GM21528 (cell line): ENCODE data around the gene YIF1B.

Source experiments
- ATAC-seq: cut with Tn5 transposase; IDR thresholded peaks from one replicate; pipeline ENCODE4 v1.9.1; 2021; ENCODE audit warnings: mild to moderate bottlenecking, moderate library complexity; ENCODE audit not compliant: unreplicated experiment, low FRiP score

Gene YIF1B

DNA sequence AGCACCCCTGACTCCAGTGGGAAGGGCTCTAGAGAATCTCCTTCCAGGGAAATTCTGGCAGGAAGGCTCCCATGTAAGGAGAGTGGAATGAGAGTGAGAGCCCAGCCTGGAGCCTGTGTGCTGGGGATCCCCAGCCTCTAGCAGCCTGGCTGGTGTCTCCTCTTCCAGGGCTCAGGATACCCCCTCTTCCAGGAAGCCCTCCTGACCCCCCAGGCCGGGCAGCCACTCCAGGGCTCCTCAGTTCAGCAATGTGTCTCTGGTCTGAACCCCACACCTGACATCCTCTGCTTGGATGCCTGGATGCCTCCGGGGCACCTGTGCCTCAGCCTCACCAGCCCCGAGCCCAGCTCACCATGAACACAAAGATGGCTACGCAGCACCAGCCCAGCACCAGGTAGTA is 8.7 kb downstream of the YIF1B start:
- no peak for ATAC-seq

DNA sequence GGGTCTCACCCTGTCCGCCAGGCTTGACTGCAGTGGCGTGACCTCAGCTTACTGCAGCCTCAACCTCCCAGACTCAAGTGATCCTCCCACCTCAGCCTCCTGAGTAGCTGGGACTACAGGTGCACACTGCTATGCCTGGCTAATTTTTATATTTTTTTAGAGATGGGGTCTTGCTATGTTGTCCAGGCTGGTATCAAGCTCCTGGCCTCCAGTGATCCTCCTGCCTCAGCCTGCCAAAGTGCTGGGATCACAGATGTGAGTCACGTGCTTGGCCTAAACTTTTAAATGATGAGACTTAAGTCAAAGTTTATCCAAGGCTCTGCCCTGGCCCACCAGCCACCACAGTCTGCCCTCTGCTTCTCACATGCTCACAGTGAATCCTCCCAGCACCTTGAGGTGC is 9.5 kb downstream of the YIF1B start:
- no peak for ATAC-seq

DNA sequence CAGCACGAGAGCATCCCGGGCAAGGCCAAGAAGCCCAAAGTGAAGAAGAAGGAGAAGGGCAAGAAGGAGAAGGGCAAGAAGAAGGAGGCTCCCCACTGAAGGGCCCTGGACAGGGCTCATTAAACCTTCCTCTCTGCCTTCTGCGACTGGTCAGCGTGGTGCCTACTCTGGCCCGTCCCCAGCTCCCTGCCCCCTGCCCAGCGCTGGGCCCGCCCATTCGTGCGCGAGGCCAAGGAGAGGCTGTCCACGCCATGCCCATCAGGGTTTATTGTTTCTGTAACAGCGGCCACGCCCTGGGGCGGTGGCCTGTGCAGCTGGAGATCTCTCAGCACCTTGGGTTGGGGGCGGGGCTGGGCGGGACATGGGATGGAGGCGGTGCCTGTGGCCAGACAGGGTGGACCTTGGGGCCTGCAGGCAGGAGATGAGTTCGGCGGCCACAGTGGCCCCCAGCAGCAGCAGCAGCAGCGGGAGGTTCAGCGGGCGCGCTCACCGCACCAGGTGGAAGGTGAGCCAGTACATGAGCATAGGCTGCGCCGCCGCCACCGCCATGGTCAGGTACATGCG is 10.8 kb downstream of the YIF1B start:
- no peak for ATAC-seq

DNA sequence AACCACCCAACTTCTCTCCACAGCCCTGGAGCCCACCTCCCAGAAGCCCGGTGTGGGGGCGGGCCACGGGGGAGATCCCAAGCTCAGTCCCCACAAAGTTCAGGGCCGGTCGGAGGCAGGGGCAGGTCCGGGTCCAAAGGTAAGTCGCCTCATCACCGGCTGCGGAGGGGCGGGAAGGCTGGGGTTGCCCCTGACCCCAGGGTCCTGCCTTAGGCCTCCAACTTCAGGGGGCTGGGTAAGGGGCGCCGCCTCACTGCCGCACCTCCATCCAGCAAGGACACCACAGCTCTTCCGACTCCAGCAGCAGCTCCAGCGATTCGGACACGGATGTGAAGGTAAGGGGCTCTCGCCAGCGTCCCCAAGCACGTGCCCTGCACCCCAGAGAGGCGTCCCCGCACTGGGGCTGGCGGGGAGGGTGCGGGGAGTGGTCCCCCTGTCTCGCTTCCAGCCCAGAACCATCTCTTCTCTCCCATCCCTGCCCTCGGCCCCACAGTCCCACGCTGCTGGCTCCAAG is 11.3 kb downstream of the YIF1B start:
- no peak for ATAC-seq

DNA sequence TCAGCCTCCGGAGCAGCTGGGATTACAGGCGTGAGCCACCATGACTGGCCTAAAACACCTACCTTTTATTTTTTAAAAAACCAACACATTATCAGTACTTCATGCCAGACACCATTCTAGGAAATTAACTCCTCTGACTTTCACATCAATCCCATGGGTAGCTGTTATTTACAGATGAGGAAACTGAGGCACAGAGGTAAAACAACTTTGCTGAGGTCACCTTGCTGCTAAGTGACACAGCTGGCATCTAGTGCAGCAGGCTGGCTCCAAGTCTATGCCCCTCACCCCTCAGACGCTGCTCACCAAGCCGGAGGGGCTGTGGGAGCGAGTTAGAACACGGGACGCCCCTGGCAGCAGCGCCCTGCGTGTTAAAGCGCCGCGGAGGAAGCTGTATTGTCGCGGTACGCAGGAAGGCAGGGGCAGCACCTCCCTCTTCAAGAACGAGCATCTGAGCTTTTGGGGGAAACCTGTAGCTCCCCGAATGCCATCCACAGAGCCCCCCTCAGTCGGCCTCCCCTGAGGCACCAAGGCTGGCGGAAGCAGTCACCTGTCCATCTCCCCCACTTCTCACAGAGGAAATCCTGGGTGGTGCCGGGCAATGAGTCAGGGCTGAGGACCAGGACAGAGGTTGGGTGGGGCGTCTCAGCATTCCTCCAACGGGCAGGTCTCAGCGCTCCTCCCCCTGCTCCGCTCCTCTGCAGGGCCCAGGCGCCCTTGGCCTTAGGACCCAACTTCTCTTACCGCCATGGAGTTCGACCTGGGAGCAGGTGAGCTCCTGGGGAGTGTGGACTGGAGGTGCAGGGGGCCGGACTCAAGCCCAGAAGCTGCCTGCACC is 12.0 kb downstream of the YIF1B start, which contains the start of gene C19orf33:
Gene C19orf33 (plus strand): TSS at position 735 of the 835 bp plus-strand sequence. CDS start 11 bp downstream, at position 746.
- ATAC-seq: no peak

DNA sequence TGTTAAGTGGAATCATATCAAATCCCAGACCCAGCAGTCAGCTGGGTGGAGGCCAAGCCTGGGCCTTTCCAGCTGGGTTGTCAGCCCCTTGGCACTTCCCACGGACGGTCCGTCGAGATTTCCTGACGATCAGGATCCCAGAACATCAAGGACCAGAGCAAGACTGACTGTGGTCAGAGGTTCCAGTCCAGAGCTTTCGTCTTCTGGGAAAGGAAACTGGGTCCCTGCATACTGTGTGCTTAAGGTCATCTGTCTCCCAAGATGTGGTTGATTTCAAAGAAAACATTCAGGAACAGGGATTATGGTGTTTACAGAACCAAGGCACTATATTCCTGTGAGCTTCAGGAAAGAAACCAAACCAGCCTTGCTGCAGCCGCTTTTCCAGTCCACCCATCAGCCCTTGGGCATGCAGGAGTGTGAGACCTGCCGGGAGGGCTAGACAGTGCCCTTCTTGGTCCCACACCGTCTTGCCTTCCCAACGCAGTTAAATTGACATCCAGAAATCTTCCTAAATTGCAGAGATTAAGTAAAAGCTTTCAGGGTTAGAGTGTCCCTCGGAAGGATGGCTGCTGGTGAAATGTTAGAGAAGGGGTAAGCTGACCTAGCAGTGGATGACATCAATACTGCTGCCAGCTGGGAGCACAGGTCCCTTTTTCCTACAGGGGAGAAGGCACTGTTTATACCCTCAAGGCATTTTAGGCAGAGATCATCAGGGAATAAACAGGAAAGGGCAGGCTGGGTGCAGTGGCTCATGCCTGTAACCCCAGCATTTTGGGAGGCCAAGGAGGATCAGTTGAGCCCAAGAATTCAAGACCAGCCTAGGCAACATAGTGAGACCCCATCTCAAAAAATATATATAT is 16.7 kb downstream of the YIF1B start:
- ATAC-seq: no peak

DNA sequence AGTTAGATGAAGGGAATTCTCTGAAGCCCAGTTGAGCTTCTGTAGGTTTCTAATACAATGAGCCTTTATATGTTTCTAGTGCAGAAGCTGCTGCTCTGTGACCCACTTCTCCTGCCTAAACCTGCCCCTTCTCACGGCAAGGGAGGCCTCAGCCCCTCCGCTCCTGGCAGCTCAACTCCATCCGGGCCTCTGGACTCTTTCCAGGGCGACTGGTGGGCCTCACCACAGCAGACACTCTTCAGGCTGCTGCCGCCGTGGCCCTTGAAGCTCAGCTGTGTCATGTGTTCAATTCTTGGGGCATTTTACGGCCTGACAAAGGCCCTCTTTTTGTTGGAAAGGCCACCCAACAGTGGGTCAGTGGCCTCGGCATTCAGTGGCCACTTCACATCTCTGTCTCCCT is 21.7 kb downstream of the YIF1B start:
- no peak for ATAC-seq

DNA sequence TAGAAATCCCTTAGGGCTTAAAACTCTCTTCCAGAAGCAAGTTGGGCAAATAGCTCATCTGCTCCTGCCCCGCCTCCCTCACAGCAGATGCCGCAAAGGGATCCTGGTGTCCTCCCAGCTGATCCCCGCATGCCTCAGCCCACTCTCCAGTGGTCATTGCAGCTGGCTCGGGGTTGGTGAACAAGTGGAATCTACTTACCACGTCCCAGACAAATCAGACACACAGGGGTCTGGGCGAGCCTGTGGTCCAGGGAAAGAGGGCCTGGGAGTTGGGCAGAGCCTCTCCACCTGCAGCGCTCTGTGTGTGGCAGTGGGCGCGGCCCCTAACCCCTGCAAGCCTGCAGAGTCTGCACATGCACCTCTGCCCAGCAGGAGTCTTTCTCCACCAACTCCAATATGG is 22.5 kb downstream of the YIF1B start:
- ATAC-seq: no peak

DNA sequence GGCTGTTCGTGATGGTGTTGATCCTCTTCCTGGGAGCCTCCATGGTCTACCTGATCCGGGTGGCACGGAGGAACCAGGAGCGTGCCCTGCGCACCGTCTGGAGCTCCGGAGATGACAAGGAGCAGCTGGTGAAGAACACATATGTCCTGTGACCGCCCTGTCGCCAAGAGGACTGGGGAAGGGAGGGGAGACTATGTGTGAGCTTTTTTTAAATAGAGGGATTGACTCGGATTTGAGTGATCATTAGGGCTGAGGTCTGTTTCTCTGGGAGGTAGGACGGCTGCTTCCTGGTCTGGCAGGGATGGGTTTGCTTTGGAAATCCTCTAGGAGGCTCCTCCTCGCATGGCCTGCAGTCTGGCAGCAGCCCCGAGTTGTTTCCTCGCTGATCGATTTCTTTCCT is 23.9 kb downstream of the YIF1B start:
- no peak for ATAC-seq

DNA sequence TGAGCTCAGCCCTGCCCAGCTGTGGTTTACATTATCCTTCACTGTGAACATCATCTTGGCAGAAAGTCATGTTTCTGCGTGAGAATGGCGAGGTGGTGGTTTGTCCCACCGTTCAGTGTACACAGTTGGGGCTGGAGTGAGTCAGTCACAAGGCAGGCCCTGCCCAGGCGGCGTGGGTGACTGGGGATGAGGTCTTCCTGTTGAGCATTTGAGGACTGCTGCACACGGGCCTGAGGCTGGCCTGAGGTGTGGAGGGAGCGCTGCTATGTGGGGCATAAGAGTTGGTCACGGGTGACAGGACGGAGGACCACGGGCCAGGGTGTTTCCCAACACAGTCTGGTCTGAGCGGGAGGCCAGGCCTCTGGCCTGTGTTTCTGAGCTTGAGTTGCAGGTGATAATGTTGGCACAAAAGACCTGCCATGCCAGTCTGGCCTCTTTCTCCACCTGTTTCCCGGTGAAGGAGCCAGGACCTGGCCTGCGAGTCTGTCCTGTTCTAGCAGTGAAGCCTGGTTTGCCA is 25.1 kb downstream of the YIF1B start:
- ATAC-seq: no peak

DNA sequence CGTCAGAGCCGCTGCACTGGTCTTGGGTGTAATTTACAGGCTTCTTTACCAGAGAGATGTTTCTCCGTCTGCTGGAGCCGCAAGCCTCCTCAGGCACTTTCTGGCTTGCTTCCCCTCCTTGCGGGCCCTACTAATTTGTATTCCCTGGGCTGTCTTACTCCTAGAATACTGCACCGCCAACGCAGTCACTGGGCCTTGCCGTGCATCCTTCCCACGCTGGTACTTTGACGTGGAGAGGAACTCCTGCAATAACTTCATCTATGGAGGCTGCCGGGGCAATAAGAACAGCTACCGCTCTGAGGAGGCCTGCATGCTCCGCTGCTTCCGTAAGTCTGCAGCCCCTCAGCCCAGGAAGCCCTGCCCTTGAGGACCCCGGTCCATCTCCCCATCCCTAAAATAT is 25.8 kb downstream of the YIF1B start:
- ATAC-seq: no peak

DNA sequence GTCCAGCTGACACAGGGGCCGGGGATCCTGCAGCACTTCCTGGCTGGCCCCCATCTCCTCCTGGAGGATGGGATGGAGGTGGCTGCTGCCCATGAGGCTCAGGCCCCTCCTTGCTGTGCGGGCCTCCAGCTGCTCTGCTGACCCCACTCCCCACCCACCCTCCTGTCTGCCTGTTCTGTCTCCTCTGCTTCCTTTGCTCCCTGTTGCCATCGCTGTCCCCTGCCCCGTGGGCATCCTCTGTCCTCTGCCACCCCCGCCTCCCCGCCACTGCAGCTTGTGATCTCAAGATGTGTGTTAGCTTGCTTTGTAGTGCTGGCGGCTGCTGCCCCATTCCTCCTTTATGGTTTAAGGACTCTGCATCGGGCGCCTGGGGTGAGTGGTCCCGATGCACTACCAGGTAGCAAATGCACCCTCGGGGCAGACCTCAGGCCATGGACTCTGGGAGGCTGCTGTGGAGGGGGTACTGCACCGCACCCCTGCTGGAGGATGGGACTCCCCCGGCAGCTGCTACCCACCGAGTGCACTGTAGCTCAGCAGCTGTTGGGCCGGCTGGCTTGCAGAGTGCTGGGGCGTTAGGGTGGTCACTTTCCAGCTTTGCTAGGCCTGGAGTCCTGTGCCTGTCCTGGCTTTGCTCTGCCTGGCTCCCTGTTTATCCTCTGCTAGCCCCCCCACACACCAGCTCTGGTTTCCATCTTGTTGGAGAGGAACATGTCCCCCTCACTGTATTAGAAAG is 27.5 kb downstream of the YIF1B start:
- ATAC-seq: no peak

DNA sequence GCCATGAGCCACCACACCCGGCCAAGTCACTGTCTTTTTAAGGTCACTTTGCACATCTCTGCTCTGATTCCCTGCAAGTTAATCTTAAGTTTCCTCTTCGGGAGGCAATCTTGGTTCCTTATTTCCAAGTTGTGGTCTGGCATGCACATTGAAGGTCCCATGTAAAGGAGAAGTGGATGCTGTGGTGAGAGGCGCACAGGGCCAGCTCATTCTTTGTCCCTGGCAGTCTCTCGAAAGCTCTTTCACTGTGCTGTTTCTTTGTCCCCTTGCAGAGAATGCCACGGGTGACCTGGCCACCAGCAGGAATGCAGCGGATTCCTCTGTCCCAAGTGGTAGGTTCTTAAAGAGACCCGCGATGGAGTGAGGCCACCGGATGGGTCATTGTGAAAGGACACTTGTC is 28.1 kb downstream of the YIF1B start:
- ATAC-seq: no peak

DNA sequence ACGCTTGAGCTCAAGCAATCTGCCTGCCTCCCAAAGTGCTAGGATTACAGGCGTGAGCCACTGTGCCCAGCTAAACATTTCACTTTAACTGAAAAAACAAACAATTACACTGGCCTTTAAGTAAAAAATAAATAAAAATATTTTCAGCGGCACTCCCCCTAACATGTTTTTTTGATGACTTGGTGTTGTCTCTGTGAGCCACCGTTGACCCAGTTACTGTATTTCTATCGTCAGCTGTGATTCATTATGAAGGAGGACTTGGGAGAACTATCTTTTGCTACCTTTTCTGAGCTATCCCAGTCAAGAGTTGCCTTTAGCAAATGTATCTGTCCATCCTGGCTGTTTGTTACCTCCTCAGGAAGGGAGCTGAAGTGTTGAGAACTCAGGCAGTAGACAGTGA is 30.2 kb downstream of the YIF1B start:
- ATAC-seq: no peak

DNA sequence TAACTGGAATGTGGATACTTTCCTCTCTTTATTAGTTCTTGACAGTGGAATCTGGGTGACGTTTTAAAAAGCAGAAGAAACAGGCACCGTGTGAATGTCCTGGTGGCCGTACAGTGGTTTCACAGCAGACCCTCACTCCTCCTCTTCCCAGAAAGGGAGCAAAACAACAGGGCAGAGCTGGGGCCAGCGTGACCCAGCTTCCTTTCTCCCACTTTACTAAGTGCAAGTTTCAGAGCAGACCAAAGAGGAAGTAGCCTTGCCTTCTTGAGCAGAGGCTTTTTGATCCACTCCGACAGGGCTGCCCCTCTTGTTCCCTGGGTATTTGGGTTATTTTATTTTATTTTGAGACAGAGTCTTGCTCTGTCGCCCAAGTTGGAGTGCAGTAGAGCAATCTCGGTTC is 31.3 kb downstream of the YIF1B start:
- no peak for ATAC-seq

DNA sequence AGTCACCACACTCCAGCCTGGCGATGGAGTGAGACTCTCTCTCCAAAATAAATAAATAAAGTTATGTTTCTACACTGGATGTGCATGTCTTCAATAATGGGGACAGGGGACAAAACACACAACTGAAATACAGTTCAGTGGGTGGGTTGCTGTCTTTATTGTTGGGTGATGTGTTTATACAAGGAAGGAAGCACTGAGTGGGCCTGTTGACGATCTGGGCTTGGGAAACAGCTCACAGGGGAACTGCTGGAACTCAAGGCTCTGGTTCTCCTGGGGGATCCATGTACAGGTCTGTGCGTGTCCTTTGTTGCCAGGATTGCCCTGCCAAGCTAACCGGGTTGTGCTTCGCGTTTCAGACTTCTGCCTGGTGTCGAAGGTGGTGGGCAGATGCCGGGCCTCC is 32.5 kb downstream of the YIF1B start:
- ATAC-seq: no peak

DNA sequence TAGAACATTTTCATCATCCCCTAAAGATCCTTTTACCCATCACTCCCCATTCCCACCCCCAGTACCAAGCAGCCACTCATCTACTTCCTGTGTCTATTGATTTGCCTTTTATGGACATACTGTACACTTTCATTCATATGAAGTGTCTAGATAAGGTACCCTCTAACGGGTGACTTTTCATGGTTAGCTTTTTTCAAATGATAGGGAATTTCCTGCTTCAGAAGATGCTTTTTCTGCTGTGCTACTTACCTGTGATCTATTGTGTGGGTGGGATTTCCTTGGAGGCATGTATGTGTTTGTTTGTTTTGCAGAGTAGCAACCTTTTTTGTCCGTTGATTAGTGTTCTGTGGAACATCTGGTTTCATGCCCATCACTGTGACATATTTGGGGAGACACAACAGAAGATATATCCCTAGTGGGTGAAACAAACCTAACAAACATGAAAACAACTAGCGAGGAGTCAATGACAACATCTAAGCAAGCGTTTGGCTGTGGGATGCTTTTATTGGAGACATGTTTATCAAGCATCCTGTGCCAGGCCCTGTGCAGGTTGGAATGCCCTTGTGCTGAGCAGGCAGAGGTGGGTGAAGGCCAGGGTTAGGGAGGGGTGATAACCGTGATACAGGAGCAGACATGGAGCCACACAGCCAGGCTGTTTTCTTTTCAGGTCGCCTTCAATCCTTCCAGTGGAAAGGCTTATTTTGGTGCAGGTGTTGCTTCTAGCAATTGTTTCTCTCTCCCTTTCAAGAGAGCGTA is 33.8 kb downstream of the YIF1B start:
- ATAC-seq: no peak

DNA sequence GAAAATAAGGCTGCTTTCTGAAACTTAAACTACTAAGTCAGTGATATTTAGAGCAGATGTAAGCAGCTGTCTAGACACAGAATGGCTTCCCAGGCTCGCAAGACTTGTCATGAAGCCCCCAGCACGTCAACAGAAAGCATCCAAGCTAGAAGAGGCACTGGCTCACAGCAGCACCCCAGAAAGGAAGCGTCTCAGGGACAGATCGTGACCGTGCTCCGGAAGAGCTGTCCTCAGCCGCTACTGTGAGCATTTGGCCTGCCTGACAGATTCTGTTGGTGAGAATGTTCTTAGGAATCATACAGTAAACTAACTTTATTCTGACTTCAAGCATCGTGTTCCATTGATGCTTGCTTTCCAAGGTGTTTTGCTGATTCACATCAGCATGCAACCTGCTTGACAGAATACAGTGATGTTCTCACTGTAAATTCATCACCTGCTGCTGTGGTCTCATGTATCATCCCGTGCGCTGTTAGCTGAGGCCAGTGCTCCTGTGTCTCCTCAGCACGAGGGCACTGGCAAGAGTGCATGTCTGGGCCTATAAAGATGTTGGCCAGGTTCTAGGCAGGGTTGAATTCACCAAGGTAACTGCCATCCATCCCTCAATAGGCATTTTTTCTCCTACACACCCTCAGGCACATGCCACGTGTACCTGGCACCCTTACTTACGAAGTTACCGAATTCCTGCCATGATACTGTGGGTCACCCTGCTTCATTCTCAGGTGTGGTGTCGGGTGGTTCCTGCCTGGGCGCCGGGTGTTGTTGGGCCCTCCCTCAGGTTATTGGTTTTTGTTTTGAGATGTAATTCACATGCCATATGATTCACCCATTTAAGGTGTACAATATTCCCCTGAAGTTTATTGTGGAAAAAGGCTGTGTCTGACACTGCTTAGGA is 35.5 kb downstream of the YIF1B start:
- no peak for ATAC-seq

DNA sequence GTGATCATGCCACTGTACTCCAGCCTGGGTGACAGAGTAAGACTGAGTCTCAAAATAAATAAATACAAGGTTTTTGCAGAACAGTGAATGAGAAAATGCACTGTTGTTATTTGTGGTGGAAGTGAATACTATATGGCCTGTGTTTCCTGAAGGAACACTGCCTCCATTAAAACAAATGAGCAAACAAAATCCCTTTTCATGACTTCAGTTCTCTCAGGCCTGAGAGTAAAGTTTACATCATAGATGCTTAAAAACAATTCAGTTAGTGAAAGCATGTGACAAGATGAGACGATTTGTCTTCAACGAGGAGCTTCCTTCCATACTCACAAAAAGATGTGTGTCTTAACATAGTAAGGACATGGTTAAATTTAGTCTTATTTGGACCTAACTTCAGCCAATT is 37.0 kb downstream of the YIF1B start:
- no peak for ATAC-seq
